Activated CD8-positive, alpha-beta memory T cell treated with anti-CD3 and anti-CD28 coated beads, Interleukin-2, amount 50 U/mL, for 1 hour (primary cell): ENCODE measurements around the gene ANKRD27.
"Not testable (repeated sequence)": the region's sequence is repeated elsewhere in the genome, so short reads cannot be mapped to it uniquely, and the experiment has no call there.

Source experiments
- DNase-seq: peaks from one replicate; pipeline ENCODE4 v3.0.0-alpha.2; 2020; ENCODE audit errors: extremely low read depth

Gene ANKRD27

GRCh38 chr19:32652894-32653598, 21.9 kb downstream of the ANKRD27 start:
- DNase-seq = no peak

- not testable (repeated sequence) for DNase-seq
Observed at GRCh38 chr19:32652331-32652730, 22.6 kb downstream of the ANKRD27 start.

- DNase-seq = no peak
Observed at GRCh38 chr19:32651729-32652140, 23.2 kb downstream of the ANKRD27 start.

DNA sequence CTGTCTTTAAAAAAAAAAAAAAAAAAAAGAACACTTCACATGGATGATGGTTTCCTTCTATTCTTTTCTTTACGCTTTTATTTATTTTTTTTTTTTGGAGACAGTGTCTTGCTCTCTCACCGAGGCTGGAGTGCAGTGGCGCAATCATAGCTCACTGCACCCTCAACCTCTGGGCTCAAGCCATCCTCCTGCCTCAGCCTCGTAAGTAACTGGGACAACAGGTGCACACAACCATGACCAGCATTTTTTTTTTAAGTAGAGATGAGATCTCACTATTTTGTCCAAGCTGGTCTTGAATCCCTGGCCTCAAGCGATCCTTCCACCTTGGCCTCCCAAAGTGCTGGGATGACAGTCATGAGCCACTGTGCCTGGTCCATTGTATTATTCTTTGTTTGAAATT, 24.3 kb downstream of the ANKRD27 start:
- DNase-seq = no peak

DNA sequence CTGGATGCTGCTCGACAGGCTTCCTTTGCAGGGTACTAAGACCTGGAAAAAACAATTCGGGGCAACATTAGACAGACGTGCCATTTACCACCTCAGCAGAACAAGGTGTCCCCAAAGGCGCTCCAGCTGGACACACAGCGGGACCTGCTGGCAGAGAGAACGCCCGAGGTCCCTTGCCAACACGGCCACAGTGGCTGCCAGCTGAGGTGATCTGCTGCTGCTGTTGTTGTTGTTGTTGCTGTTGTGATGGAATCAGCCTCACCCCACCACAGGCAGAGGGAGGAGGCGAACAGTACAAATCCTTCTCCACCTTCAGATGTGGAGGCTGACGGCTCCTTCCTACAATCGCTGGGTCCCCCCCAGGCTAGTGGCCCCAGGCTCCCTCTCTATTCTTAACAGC, 25.2 kb downstream of the ANKRD27 start:
- DNase-seq = no peak

DNA sequence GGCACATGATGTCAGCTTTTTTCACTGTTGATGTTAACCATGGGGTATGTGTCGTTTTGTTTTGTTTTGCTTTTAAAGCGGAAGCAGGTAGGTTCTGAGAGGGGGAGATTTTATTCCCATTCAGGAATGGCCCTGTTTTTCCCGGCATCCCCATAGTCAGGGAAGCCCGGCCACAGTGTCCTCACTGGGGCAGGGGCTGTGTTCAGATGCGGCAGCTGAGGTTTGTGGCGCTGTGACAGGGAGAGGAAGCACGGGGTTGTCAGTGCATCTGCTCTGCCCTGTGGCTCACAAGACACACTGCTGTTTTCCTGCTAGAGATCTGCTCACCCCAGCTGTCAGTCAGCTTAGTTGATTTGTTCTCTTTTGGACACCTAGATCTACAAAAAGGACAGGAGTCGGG, 27.6 kb downstream of the ANKRD27 start:
- DNase-seq = no peak

DNA sequence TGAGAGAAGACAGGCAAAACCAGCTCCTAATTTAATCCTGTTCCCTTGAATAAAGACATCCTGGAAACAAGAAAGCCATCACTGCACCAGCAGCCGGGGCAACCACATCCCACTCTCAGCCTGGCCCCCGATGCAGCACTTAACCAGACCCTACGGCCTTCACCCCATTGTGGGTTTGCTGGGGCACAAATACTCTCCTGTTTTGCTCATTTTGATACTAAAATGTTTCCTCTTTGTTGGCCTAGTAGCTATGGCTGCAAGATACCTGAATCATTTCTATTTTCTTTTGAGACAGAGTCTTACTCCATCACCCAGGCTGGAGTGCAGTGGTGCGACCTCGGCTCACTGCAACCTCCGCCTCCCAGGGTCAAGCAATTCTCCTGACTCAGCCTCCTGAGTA, 28.4 kb downstream of the ANKRD27 start:
- DNase-seq = no peak

- DNase-seq = no peak
Observed at GRCh38 chr19:32642771-32643170, 32.2 kb downstream of the ANKRD27 start.

DNA sequence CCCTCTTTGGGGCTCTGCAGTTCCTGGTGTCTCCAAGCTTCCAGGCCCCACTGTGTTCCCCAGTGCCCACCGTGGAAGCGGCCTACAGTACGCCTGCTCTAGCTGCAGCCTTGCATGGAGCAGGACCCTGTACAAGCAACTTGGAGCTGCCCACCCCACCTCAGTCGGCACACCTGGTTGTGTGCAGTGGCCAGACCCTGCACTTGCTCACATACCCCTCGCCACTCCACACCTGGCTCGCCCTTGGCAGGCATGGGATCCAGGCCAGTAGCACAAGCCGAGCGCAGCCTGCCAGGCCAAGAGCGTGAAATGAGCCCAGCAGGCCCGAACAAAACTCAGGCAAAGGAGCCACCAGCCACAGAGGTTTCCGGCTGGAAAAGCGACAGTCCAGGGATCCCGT, 36.4 kb downstream of the ANKRD27 start:
- DNase-seq = no peak

DNA sequence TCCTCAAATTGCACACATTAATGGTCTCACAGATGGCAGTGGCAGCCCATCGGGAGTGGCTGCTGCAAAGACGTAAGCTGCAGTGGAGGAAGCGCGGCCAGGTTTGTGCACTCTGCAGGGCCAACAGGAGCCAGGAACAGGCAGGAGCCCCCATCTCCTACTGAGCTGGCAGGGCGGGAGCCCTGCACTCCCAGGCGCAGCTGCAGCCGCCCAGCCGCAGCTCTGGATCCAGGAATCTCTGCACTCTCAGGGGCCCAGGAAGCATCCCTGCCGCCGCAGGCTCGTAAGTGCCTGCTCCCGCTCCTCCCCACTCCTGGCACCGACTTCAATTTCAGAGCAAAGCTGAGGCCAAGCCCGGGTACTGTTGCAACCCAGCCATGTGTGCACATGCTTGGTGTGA, 37.5 kb downstream of the ANKRD27 start:
- no peak for DNase-seq

- DNase-seq = no peak
Observed at GRCh38 chr19:32631381-32631780, 43.6 kb downstream of the ANKRD27 start.

DNA sequence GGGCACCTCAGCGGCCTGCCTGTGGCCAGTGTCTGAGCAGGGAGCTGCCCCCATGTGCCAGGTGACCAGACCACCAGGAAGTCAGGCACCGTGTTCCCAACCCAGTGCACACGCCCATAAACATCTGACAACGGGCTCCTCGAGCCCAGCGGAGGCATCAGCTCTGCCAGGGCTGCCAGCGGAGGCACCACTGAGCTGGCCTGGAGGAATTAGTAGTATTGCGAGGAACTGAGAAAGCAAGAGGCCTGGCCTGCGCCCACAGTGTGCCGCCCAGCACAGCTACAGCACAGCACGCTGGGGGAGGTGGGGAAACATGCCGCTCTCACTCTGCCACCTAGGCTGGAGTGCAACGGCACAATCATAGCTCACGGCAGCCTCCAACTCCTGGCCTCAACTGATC, 44.6 kb downstream of the ANKRD27 start:
- DNase-seq = no peak

- no peak for DNase-seq
Observed at GRCh38 chr19:32627714-32628270, 47.2 kb downstream of the ANKRD27 start.

- no peak for DNase-seq
Observed at GRCh38 chr19:32626969-32627368, 48.0 kb downstream of the ANKRD27 start.

DNA sequence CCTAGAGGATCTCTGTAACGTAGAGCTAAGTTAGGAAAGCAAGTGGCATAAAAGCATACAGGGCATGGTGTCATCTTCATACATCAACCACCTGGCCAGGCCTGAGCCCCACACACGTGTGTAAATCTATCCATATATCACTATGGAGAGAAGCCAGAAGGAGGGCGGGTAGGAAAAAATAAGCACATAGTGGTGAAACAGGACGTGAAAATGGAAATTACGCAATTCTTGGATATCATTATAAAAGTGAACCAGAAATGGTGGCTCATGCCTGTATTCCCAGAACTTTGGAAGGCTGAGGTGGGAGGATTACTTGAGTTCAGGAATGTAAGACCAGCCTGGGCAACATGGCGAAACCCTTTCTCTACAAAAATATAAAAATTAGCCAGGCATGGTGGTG, 50.6 kb downstream of the ANKRD27 start:
- DNase-seq = no peak

GRCh38 chr19:32622002-32622401, 53.0 kb downstream of the ANKRD27 start:
- no peak for DNase-seq

- DNase-seq = no peak
Observed at GRCh38 chr19:32619051-32619685, 55.8 kb downstream of the ANKRD27 start.

- no peak for DNase-seq
Observed at GRCh38 chr19:32615569-32615968, 59.4 kb downstream of the ANKRD27 start.

GRCh38 chr19:32614916-32615315, 60.1 kb downstream of the ANKRD27 start:
- DNase-seq = no peak

DNA sequence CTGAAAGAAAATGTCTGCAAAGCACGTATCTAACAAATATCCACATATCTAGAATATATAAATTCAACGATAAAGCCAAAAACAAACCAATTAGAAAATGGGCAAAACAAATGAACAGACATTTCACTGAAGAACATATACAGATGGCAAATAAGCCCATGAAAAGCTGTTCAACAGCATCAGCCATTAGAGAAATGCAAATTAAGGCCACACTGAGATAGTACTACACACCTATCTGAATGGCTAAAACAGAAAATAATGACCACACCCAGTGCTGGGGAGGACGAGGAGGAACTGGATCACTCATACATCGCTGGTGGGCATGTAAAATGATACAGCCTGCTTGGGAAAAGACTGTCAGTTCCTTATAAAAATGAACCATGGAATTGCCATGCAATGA, 62.0 kb downstream of the ANKRD27 start:
- no peak for DNase-seq

DNA sequence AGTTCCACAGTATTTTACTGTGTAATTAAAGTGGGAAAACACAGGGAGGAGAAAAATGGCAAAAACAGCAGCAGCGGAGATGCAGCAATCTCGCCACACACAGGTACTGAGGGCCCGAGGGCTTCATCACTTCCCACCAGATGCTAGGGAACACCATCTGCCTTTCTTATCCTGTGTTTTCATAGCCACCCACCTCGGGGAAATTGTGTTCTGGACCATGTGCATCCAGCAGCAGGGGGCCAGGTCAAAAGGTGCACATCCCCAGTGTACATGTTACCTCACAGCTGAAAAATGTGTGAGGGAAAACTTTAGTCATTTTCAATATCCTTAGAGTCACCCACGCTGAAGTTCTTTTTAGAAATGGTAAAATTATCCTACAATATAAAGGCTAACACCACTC, 63.8 kb downstream of the ANKRD27 start:
- no peak for DNase-seq

DNA sequence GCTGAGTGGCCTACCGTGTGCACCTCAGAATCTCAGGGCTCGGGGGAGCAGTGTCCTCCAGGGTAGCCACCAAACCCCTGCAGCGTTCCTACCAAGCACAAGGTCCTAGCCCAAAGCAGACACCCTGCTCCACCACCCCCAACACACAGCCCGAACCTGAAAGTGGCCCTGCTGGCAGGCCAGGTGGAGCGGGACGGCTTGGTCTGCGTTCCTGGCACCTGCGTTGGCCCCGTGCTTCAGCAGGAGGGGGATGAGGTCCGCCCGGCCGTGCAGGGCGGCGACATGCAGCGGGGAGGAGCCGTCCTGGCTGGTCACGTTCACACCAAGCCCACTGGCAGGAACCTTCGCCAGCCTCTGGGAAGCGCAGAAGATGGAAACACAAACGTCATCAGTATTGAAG, 67.5 kb downstream of the ANKRD27 start:
- DNase-seq = no peak

- DNase-seq = no peak
Observed at GRCh38 chr19:32606289-32606688, 68.7 kb downstream of the ANKRD27 start.
